Adrenal gland (tissue), 12 donors: ENCODE data around the gene CCPG1. TPM values are rescaled to one million over a fixed set of nuclear protein-coding genes. Genes with fewer than 3 reads are reported as not detected.

Experiments used
- DNase-seq, 7 donors: peaks; one replicate each; pipeline ENCODE4 v3.0.0-alpha.2; 2019 to 2020
- H3K27ac ChIP-seq, 5 donors: fragments of 200-600 bp; sonication (generic) in 4 of 5; 1 replicate in 3 of 5; 2 replicates in 2 of 5; pipeline versions ENCODE4 v1.5.1 to v1.8.0; 2016 to 2020; ENCODE audit warnings: mild to moderate bottlenecking in 1 of 5
- H3K27me3 ChIP-seq: fragments of 200-600 bp; 2 replicates; pipeline ENCODE4 v1.8.0; 2021
- H3K36me3 ChIP-seq, 2 donors: fragments of 200-600 bp; replicated peaks in 1 of 2; 1 replicate in 1 of 2; 2 replicates in 1 of 2; pipeline versions ENCODE4 v1.5.1 to v1.8.0; 2018 to 2022
- H3K4me1 ChIP-seq, 2 donors: fragments of 200-600 bp; replicated peaks in 1 of 2; 1 replicate in 1 of 2; 2 replicates in 1 of 2; pipeline versions ENCODE4 v1.5.1 to v1.8.0; 2018 to 2021
- H3K4me3 ChIP-seq, 4 donors: fragments of 200-600 bp; sonication (generic) in 3 of 4; one replicate each; pipeline ENCODE4 v1.5.1; 2016 to 2018
- H3K9me3 ChIP-seq, 3 donors: fragments of 200-600 bp; sonication (generic) in 1 of 3; replicated peaks in 1 of 3; 1 replicate in 2 of 3; 2 replicates in 1 of 3; pipeline versions ENCODE4 v1.5.1 to v1.8.0; 2016 to 2021
- POLR2A ChIP-seq, 2 donors: fragments of 450-650 bp; IDR thresholded peaks; one replicate each; pipeline ENCODE4 v1.6.1; 2017; ENCODE audit warnings: antibody characterized with exemption in 2 of 2, mild to moderate bottlenecking in 2 of 2, moderate library complexity in 1 of 2
- WGBS, 4 donors: extraction: QIAGEN DNeasy Blood & Tissue Kit in 2 of 4; methylation state at CpG; one replicate each; pipeline versions ENCODE4 v1.1.5 to v1.1.7; 2013 to 2017; 5-methylcytosine and 5-hydroxymethylcytosine counted together
- intact Hi-C, 2 donors: fragments of 100-400 bp; cut with DNase I; formaldehyde crosslinking; loops; one replicate each; pipeline versions ENCODE4 v1.14.1 to v1.15.0; 2022 to 2023
- polyA plus RNA-seq, 3 donors: library from polyadenylated mRNA; stranded (reverse); fragments of 200-250 nt in 2 of 3; fragments of 350-450 nt in 1 of 3; fragmentation: Illumina TruSeq in 1 of 3; extraction: RNeasy Lipid Tissue Mini Kit (QIAGEN cat#74804) in 1 of 3; gene quantifications; one replicate each; pipeline ENCODE4 v1.2.3, GENCODE V29; 2013 to 2014
- total RNA-seq, 9 donors: library from RNA; depleted of rRNA in 4 of 9; stranded (reverse); fragments of >200 nt in 4 of 9; fragments of 120-200 nt in 1 of 9; fragmentation: NEBNext Ultra II Directional in 1 of 9; extraction: Animal tissue kit (Norgen Biotek cat#: 25700) in 1 of 9; gene quantifications; one replicate each; pipeline versions ENCODE4 v1.1.0 to v1.2.4, GENCODE V29; 2013 to 2023
- TF ChIP-seq, protein P1 (sequence below), 6 experiments: fragments of 450-650 bp in 4 of 6; fragments of 200-600 bp in 2 of 6; sonication (generic) in 1 of 6; IDR thresholded peaks; 1 replicate in 5 of 6; 2 replicates in 1 of 6; pipeline versions ENCODE4 v1.5.1 to v1.8.0; 2016 to 2021; ENCODE audit warnings: antibody characterized with exemption in 6 of 6, mild to moderate bottlenecking in 2 of 6, moderate library complexity in 1 of 6
- donor health status: healthy with polysubstance abuse.
- donor health status: Bipolar disorder and iron deficiency.
- donor health status: DM: yes; HTN: yes; CAD: no.
- donor health status: DM: no; HTN: no; CAD: no.
- donor health status: DM: no; HTN: no; CAD: no.
- donor health status: DM: yes; HTN: yes; CAD: no.

Gene CCPG1
- total and polyA plus RNA-seq, 12 donors = 19.5 to 102 (median 66.3) TPM

DNA sequence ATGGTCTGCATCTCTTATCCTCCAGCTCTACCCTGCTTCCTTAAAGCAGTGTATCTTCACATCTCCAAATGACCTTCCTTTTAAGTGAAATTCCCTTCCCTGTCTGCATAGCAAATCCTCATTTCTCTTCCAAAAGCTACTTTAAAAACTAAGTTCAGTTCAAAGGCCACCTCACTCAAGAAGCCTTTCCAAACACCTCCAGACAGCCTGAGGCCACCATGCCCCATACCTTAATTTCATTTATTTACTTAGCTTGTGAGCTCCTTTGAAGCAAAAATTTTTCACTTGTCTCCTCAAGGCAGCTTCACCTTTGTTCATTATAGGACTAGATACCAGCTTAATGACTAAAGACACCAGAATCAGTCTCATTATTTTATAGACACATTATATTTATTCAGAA, 49.7 kb downstream of the CCPG1 start:
- no peak overlapping the region for H3K4me3 ChIP-seq
- H3K4me1 ChIP-seq = peaks cover 0 to 3% of the 10 kb centered on the region in 2 donors
- no peaks in the 10 kb centered on the region for H3K9me3 ChIP-seq
- intact Hi-C loops = no loop called here
- H3K36me3 ChIP-seq = peaks cover 0 to 7% of the 10 kb centered on the region in 2 donors
- H3K27ac ChIP-seq = no peak overlapping the region
- no peaks in the 10 kb centered on the region for H3K27me3 ChIP-seq
- TF ChIP-seq POLR2A (IDR thresholded peaks at IDR 0.05) = no peak
- TF ChIP-seq, protein P1, sequence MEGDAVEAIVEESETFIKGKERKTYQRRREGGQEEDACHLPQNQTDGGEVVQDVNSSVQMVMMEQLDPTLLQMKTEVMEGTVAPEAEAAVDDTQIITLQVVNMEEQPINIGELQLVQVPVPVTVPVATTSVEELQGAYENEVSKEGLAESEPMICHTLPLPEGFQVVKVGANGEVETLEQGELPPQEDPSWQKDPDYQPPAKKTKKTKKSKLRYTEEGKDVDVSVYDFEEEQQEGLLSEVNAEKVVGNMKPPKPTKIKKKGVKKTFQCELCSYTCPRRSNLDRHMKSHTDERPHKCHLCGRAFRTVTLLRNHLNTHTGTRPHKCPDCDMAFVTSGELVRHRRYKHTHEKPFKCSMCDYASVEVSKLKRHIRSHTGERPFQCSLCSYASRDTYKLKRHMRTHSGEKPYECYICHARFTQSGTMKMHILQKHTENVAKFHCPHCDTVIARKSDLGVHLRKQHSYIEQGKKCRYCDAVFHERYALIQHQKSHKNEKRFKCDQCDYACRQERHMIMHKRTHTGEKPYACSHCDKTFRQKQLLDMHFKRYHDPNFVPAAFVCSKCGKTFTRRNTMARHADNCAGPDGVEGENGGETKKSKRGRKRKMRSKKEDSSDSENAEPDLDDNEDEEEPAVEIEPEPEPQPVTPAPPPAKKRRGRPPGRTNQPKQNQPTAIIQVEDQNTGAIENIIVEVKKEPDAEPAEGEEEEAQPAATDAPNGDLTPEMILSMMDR (IDR thresholded peaks at IDR 0.05) = no peak
- no peak for DNase-seq

DNA sequence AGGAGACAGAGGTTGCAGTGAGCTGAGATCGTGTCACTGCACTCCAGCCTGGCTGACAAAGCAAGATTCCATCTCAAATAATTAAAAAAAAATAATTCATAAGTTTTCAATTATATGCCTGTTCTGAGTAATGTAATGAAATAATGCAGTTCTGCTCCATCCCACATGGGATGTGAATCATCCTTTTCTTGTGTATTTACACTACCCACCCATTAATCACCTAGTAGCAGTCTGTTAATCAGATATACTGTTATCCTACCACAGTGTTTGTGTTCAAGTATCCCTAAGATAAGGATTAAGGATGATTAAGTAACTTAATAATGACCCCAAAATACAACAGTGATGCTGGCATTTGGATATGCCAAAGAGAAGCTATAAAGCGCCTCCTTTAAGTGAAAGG, 50.4 kb downstream of the CCPG1 start:
- Histone ChIP-seq H3K9me3 (no peaks in the 10 kb centered on the region), H3K27me3 (no peaks in the 10 kb centered on the region), H3K27ac (no peak overlapping the region), H3K36me3 (peaks cover 0 to 7% of the 10 kb centered on the region in 2 donors), H3K4me3 (no peak overlapping the region), H3K4me1 (peaks cover 0 to 3% of the 10 kb centered on the region in 2 donors)
- TF ChIP-seq, protein P1 (IDR thresholded peaks at IDR 0.05) = no peak
- TF ChIP-seq POLR2A (IDR thresholded peaks at IDR 0.05) = no peak
- DNase-seq = no peak
- 94 to 100% (median 97%) methylated on average over 2 of the region's 2 CpGs for WGBS, 4 donors
- intact Hi-C loops = no loop called here

DNA sequence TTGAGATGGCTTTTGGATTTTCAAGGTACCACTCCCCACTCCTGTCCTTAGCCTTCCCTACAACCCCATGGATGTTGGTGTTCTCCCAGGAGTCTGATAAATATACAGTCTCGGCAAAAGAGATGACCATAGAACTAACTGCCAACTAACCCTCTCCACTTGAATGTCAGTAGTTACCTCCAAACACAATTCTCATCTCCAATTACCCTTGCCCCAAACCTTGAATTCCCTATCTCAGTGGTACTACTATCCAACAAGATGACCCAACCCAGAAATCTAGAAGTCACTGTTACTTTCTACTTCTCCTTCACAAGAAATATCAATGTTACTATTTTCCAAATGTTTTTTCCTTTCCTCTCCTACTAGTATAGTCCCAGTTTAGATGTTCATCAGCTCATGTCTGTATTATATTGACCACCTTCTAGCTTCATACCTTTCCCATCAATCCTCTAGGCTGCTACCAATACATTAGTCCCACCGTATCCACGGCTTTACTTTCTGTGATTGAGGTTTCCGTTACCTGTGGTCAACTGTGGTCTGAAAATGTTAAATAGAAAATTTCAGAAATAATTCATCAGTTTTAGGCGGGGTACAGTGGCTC, 51.1 kb downstream of the CCPG1 start:
- intact Hi-C loops = no loop called here
- Histone ChIP-seq H3K4me3 (no peak overlapping the region), H3K9me3 (no peaks in the 10 kb centered on the region), H3K27me3 (no peaks in the 10 kb centered on the region), H3K4me1 (peaks cover 0 to 3% of the 10 kb centered on the region in 2 donors), H3K27ac (no peak overlapping the region), H3K36me3 (peaks cover 0 to 7% of the 10 kb centered on the region in 2 donors)
- no peak for TF ChIP-seq POLR2A (IDR thresholded peaks at IDR 0.05)
- TF ChIP-seq, protein P1 (IDR thresholded peaks at IDR 0.05) = no peak
- DNase-seq = no peak
- 96 to 99% (median 98%) methylated on average over 5 of the region's 5 CpGs for WGBS, 4 donors

DNA sequence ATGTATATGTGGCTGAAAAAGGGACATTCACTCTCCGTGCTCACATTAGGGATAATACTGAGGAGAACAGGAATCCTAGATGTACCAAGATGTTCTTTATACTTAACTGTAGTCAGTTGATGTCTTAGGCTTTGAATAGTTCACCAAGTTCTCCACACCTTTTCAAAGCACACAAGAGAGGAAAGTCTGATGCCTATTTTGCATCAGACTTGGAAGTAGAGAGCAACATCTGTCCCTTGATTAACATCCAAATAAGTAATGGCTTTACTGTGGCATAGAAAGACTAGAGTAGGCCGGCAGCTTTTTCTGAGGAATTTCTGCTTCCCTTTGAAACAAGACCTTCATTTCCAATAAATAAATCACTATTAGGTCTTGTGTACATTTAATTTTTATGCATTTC, 55.1 kb downstream of the CCPG1 start:
- Histone ChIP-seq H3K9me3 (no peaks in the 10 kb centered on the region), H3K36me3 (no peaks in the 10 kb centered on the region), H3K27ac (no peak overlapping the region), H3K4me3 (no peak overlapping the region), H3K4me1 (peaks cover 0 to 3% of the 10 kb centered on the region in 2 donors), H3K27me3 (no peaks in the 10 kb centered on the region)
- DNase-seq = no peak
- 88 to 100% (median 91%) methylated on average over 2 of the region's 2 CpGs for WGBS, 4 donors
- TF ChIP-seq, protein P1 (IDR thresholded peaks at IDR 0.05) = no peak
- TF ChIP-seq POLR2A (IDR thresholded peaks at IDR 0.05) = no peak
- intact Hi-C loops = no loop called here
